Right kidney (tissue), 1 donor: ENCODE results near the gene RPGRIP1L.
A peak's percentile ranks its signal among the peaks of the same experiment; 100 is the strongest.

Experiments
- DNase-seq: peaks from one replicate; pipeline ENCODE4 v3.0.0-alpha.2; 2016

Gene RPGRIP1L

DNA sequence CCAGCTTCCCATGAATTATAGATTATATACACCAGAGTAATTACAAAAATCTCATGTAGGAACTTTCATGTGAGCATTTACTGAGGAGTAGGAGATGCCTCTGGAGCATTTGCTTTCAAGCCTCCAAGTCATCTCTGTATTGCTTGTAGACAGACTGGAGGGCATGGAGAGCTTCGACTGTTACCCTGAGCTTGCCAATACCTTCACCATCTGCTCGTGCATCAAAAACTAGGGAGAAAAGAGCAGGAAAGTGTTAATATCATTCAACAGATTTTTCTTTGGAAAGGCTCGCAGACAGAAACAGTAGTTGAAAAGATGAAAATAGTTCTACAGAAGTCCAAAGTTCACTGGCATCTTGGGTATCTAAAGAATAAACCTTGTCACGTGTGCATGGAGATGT, 101.7 kb downstream of the RPGRIP1L start:
- no peak for DNase-seq

DNA sequence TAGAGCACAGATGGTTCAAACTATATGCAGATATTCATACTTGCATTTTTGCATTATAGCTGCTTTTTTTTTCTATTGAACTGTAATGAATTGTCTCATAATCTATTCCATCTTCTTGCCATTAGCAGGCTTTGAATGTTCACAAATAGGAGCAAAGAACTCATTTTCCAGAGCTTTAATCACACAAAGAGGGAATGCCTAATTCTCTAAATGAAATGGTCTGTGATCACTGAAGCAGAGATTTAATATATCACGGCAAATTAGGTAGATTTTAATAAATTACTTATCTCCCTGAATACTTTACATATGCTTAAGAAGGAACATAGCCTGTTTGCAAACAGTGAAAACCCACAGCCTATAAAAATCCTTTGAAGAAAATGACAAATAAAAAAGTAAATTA, 103.0 kb downstream of the RPGRIP1L start:
- DNase-seq, result no peak

DNA sequence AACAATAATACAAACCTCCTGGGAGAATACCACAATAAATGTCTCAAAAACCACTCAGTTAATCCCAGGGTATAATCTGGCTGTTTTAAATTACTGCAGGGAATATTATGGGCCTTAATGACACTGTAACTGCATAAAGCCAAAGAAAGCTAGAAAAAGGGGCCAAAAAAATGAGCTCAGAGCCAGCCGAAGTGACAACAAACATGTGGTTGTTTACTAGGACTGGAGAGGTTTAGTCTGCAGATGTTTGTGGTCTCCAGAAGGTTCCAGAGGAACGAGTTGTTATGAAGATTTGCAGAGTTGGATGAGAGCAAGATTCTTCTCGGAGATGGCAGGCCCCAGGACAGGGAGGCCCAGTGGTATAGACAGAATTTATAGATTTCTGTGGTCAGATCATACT, 103.5 kb downstream of the RPGRIP1L start:
- DNase-seq, result no peak

DNA sequence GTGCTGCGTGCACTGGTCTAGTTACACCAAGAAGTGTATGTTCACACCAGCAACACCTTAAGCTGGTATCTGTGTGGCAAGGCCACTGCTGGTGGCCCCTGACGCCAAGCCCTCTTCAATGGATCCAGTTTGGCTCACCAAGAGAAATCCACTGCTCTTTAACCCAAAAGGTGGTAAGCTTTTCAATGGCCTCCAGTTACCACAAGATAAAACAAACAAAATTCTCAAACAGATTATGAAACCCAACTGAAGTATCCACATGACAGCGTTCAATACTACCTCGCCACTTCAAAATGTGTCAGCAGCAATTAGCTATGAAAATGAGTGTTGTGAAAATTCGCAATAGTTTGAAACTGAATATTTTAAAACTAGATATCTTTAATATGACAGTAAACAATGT, 104.1 kb downstream of the RPGRIP1L start:
- no peak for DNase-seq

DNA sequence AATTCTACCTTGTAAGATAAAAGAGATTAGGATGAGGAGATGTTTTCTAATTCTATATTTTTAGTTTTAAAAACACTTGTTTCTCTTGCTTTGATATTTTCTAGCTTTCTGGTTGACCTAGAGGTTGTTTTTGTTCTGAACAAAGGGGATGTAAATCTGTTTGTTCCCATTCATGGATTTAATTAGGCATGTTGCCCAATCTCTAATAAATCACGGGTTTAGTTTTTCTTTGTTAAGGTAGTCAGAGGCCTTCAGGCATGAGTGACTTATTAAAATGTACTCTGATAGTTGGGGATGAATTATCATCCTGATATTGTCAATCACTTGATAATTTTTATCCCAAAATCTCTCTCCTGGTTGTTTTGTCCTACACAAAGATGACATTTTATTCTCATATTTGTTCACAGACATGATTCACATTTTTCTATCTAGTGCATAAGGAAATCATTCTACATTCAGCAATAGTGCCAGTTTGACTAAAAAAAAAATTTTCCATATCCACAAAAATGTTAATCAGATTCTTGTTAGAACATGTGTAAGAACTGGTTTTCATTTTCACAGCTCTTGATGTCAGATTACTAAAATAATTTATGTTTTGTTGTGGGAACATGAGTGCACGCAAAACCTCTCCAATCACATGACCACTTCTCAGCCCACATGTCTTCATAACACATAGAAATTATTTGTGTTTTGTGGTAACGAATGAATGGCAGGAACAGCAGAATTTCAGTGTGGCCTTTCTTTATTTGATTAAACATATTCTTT, 105.0 kb downstream of the RPGRIP1L start:
- DNase-seq, result no peak

DNA sequence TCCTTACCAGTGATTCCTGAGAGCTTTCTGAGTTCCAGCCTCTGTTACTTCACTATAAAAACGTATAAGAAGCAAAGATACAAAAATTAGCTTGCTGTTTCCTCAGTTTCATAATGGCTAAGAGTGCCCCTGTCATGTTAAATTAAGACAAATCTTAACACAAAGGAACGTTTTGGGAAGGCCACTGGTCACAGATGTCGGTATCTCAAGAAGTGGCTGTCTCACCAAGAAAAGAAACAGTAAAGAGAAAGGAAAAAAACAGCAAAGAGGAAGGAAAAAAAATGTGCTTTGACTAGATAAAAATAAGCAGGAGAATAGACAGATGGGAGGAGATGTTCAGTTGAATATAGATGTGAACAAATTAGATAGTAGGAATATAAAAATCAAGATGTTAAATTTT, 105.9 kb downstream of the RPGRIP1L start:
- DNase-seq, result no peak

DNA sequence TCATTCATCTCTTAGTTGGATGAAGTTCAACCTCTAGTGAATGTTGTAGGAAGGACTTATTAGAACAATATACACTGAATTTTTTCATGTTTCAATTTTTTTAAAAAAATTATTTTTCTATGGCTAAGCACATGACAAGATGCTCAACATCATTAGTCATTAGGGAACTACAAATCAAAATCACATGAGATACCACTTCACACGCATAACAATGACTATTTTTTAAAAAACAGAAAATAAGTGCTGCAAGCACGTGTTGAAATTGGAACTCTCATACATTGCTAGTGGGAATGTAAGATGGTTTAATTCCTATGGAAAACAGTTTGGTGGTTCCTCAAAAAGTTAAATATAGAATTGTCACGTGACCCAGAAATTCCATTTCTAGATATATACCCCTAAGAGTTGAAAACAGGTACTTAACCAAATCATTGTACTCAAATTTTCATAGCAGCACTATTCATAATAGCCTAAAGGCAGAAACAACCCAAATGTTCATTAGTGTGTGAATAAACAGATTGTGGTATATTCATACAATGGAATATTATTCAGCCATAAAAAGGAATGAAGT, 115.5 kb downstream of the RPGRIP1L start:
- no peak for DNase-seq

DNA sequence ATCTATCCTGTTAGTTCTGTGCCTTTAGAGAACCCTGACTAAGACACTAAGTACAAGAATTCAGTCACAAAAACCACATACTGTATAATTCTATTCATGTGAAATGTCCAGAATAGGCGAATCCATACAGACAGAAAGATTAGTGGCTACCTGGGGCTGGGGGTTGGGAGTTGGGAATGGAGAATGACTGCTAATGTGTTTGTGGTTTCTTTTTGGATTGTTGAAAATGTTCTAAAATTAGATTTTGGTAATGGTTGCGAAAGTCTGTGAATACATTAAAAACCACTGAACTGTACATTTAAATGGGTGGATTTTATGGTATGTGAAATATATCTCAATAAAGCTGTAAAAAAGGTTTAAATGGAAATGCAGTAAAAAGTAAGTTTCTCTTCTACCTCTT, 120.3 kb downstream of the RPGRIP1L start:
- no peak for DNase-seq

DNA sequence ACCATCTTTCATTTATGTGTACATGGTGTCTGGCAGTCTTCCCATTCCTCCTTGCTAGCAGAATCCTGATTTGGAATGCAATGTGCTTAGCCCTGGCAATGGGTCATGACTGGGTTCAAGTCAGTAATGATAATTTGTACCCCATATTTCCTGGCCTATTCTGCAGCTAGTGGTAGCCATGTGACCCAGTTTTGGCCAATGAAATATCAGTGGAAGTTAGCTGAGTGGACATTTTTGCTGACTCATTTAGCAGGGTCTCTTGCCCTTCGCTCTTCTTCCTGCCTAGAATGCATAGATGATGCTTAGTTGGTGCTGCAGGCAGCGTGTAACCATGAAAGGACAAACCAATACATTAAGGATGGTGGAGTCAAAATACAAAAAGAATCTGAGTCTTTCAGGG, 121.9 kb downstream of the RPGRIP1L start:
- DNase-seq, result no peak

DNA sequence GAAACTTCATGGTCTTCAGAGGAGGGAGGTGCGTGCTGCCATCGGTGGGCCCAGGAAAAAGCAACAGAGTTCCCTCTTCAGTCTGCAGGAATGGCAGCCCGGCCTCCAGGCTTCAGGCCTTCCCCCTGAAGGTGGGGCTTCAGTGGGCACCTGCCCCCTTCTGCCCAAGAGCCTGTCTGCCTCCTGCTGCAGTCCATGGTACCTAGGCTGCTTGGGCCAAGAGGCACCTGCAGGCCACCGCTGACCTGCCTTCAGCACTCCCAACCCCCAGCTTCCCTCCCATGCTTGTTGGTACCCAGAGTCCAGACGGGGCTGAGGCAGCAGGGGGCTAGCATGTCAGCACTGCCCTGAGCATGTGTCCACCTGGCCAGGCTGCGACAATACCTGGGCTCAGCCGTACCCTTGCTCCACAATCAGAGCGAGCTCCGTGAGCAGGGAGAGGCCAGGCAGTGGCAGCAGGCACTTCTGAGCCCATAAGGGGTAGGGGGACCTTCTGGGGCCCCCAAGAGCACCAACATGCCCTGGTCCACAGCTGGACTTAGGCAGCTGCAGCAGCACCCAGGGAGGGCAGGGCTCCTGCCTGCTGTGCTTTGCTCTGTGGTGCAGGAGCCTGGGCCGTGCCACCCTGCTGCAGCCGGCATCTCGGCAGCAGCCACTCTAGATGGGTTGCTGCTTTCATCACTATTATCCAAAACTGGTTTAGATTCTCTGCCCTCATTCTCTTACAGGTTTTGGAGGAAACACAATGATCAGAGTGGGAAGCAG, 123.4 kb downstream of the RPGRIP1L start:
- DNase-seq, result no peak

DNA sequence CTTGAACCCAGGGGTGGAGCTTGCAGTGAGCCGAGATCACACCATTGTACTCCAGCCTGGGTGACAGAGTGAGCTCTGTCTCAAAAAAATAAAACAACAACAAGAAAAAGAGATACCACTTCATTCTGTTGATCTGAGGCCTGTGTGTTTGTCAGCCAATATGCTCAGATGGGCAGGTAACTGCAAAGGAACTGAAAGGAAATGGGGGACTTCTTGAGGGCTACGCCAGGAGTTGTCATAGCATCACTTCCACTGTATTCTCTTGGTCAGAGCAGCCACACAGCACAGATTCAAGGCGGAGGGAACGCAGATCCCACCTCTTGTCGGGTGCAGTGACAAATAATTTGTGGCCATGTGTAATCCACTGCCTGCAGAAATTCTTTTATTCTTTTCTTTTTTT, 126.8 kb downstream of the RPGRIP1L start:
- DNase-seq, result no peak

DNA sequence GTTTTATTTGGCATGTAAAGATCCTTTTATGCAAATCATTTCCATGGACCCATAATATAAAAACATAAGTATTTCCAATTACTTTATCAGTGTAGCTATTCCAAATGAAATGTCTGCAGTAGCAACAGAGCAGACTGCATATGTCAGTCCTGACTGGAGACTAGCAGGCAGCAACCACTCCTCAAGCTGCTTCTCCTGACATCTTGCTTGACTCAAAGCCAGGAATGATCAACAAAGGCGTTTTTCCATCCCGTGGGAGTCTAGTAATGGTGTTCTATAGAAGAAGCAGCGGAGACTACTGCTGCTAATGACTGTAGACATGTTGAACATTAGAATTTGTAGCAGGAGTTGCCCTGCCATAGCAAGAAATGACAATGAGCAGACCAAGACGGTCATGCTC, 127.4 kb downstream of the RPGRIP1L start:
- no peak for DNase-seq

DNA sequence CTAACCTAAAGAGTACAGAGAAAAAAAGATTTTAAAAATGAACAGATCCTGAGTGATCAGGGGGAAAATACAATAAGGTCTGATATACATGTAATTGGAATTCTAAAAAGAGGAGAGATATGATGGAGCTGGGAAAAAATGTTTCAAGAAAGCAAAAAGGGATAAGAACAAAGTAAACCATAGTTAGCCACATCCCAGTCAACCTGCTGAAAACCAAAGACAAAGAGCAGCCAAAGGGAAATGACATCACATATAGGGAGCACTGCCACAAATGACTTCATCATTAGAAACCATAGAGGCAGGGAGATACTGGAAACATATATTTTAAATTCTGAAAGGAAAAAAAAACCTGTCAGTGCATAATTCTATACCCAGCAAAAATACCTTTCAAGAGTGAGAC, 131.9 kb downstream of the RPGRIP1L start:
- DNase-seq, result no peak

DNA sequence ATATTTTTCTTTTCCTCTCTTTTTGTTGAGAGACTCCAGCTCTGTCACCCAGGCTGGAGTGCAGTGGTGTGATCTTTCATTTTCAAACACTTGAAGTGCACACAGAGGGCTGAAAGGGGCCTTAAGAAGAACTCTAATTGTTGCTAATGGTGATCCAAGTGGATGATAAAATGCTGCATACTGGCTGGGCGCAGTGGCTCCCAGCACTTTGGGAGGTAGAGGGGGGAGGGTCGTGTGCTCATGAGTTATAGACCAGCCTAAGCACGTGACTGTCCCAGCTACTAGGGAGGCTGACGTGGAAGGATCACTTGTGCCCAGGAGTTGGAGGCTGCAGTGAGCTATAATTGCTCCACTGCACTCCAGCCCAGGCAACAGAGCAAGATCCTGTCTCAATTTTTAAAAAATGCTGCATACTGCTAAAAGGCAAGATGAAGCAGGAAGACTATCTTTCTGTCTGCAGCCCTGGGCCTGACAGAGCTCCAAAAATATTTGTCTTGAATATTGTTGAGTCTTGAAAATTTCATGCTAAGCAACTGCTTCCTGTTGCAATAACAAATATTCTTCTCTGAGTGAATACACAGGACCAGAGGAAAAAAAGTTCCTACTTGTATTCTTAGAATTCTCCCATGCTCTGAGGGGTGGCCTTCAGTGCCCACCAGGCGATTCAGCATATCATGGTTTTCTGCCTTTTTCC, 137.0 kb downstream of the RPGRIP1L start:
- DNase-seq, result no peak

DNA sequence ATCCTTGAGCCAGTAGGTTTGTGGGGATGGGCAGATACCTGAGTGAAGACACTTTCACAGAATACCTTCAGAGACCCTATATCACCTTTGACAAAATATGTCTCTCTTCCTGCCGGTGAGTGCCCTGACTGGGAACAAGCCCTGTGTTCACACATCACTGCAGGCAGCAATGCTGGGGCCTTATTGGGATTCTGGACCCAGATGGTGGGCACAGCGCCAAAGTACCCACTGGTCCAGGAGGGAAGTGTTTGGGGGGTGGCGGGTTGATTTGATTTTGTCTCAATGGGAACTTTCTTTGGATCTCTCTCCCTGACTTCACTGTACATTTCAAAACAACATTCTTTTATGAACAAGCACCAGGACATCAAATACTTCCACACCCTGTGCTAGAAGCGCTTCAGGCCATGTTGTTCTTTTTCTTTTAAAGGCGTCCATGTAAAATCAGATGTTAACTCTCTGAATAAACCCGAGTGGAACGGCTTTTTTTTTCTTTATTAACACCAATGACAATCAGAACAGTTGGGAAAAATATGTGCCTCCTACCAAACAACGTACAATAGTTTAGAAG, 138.3 kb downstream of the RPGRIP1L start:
- DNase-seq, result no peak

DNA sequence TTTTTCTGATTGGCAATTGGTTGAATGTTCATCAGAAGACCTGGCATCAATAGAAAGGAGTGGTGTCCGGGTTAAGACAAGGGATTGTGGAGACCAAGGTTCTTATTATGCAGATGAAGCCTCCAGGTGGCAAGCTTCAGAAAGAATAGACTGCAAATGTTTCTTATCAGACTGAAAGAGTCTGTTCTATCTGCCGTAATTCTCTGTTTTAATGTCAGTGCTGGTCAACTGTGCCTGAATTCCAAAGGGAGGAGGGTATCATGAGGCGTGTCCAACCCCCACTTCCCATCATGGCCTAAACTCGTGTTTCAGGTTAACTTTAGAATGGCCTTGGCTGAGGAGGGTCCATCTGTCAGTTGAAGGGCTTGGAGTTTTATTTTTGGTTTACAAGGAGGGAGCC, 140.2 kb downstream of the RPGRIP1L start:
- no peak for DNase-seq

DNA sequence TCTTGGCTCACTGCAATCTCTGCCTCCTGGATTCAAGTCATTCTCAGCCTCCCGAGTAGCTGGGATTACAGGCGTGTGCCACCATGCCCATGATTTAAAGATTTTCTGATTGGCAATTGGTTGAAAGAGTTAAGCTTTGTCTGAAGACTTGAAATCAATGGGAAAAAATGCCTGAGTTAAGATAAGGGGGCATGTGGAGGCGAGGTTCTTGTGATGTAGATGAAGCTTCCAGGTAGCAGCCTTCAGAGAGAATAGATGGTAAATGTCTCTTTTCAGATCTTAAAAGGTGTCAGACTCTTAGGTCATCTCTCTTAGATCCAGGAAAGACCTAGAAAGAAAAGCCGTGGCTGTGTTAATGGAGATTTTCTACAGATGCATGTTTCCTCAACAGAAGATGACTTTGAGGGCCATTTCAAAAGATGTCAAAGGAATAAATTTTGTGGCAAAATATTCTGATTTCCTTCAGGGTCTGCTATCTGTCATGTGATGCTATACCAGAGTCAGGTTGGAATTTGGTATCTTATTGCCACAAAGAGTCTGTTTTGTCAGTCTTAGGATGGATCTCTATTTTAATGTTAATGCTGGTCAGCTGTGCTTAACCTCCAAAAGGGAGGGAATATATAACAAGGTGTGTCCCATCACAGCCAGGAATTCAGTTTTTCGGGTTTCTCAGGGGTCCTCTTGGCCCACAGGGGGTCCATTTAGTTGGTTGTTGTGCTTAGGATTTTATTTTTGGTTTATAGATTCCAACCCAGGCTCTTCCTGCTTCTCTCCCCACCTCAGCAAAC, 142.4 kb downstream of the RPGRIP1L start:
- no peak for DNase-seq

DNA sequence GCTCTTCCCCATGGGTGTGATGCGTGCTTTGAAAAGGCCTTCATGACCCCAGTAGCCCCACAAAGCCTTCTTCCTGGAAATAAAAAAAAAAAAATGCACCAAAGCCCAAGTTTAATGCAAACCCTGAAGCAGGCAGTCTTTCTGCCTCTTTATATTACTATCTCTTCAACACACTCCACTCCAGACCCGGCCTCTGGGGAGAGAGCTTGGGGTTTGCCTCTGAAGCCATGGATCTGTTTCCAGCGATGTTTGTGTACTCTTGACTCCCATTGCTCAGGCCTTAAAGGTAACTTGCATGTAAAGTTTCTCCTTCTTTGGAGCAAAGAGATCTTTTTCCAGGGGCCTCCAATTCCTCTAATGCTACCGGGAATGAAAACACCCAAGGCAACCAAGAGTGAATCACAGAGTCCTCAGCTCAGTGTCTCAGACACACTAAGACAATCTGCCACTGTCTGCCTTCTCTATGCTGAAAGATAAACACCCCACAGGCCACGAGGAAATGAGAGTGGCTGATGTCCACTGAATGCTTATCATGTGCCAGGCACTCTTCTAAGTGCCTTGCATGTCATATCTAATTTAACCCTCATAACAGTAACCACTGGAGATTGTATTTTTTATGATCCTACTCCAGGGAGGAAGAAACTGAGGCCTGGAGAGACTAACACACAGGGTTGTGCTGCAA, 144.2 kb downstream of the RPGRIP1L start:
- DNase-seq, result no peak

DNA sequence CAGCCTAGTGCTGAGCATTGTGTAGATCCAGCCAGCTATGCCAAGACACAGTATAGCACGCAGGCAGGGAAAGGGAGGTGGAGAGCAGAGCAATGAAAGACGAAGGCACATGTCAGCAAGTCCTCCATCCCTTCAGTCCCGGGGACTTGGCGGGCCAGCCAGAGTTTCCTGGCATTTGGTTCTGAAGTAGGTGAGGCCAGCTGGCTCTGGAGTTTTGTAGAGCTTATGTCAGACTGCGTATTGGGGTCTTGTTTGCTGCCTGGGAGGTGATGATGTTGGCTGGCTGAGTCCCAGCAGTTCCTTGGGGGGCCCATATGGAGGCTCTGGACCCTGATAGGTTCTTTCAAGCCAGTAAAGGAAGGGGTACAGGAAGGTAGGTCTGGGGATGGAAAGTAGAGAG, 144.9 kb downstream of the RPGRIP1L start:
- no peak for DNase-seq

DNA sequence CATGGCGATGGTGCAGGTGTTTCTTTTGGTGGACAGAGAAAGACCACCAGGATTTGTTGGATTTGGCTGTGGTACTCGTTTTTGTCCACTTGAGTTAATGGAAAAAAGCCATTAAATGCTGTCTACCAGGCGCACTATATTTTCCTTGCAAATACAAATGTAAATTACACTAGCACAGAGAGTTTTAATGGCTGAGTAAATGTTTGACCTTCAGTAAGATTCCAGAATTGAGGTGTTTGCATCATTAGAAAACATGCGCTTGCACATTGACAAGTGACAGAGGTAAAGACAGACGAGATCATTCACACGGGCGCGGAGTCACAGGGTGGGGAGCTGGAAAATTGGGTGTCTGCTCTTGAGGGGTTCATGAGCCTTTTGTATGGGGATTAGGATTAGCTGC, 147.1 kb downstream of the RPGRIP1L start:
- no peak for DNase-seq

DNA sequence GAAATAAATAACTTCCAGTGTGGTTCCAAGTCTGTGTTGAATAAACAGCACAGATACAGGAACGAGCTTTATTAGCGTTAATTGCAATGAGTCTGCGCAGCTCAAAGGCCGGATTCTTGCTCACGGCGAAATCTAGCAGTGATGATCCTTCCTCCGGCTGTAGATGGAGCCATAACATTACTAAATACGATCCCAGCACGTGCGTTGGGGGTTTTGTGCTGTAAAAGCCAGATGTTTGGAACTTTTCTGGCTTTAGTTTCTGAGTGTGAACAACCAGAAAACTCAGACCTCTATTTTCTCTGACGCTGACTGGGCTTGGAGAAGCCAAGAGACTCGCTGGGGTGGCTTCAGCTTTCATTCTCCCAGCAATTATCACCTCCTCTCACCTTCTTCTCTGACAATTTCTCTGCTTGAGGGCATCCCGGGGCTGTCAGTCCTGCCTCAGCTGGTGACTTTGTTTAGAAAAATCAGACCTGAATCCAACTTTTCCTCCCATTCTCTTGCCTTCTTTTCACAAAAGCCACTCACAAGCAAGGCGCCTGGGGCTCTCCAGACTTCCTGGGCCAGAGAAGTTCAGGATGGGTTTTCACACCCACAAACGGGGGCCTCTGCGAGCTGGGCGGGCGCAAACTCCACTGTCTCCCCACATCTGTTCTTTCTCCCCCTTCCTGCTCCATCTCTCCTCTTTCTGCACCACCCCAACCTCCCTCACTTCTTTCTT, 153.5 kb downstream of the RPGRIP1L start:
- DNase-seq, result peak; percentile 63
